ENCODE results near the gene SLC35A4. TPM values are rescaled to one million over a fixed set of nuclear protein-coding genes. Genes with fewer than 3 reads are reported as not detected.
A peak's percentile ranks its signal among the peaks of the same experiment; 100 is the strongest.
"Not testable (repeated sequence)": the region's sequence is repeated elsewhere in the genome, so short reads cannot be mapped to it uniquely, and the experiment has no call there.

The SLC35A4 gene
- total RNA-seq, 1 donor from 2014 or later = 7.3 TPM

DNA sequence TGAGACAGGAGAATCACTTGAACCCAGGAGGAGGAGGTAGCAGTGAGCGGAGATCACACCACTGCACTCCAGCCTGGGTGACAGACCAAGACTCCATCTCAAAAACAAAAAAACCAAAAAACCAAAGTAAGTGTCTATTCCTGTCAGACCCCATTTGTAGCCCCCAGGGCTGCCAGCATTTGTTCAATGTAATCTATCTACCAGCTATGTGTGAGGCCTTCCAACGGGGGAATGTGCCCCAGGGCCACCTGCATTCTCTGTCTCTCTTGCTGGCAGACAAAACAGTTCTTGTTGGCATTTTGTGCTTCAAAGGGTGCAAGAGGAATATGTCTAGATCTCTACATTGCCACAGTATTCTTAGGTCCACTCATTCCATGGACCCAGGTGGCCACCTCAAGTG lies 34.2 kb downstream of the SLC35A4 start:
- Histone ChIP-seq H3K9me3 (ENCODE audit: control insufficient read depth in 3 of 3, low read length in 3 of 3) (no peaks in the 10 kb centered on the region), H3K9ac (ENCODE audit: low read depth in 1 of 3, low read length in 3 of 3) (no peak overlapping the region)

GRCh38 chr5:140600096-140600495 lies 35.5 kb downstream of the SLC35A4 start:
- no peaks in the 10 kb centered on the region for H3K36me3 ChIP-seq (ENCODE audit: control insufficient read depth in 3 of 3, insufficient read depth in 3 of 3, low read length in 3 of 3)
- no peaks in the 10 kb centered on the region for H3K27me3 ChIP-seq (ENCODE audit: control insufficient read depth in 3 of 3, insufficient read depth in 3 of 3, low read length in 3 of 3)
- H3K27ac ChIP-seq (ENCODE audit: low read depth, low read length) = no peak overlapping the region
- H3K9ac ChIP-seq (ENCODE audit: low read depth in 1 of 3, low read length in 3 of 3) = no peak overlapping the region
- H3K4me3 ChIP-seq (ENCODE audit: low read length in 3 of 3) = no peak overlapping the region
- no peaks in the 10 kb centered on the region for H3K9me3 ChIP-seq (ENCODE audit: control insufficient read depth in 3 of 3, low read length in 3 of 3)
- H3K4me1 ChIP-seq (ENCODE audit: control insufficient read depth in 3 of 3, insufficient read depth in 3 of 3, low read length in 3 of 3) = peaks cover 0 to 13% (median 12%) of the 10 kb centered on the region in 3 donors

More for the DNA sequence above, 34.2 kb downstream of the SLC35A4 start:
- Histone ChIP-seq H3K4me1 (ENCODE audit: control insufficient read depth in 3 of 3, insufficient read depth in 3 of 3, low read length in 3 of 3) (peaks cover 0 to 16% (median 12%) of the 10 kb centered on the region in 3 donors), H3K27me3 (ENCODE audit: control insufficient read depth in 3 of 3, insufficient read depth in 3 of 3, low read length in 3 of 3) (no peaks in the 10 kb centered on the region), H3K27ac (ENCODE audit: low read depth, low read length) (no peak overlapping the region), H3K4me3 (ENCODE audit: low read length in 3 of 3) (no peak overlapping the region), H3K36me3 (ENCODE audit: control insufficient read depth in 3 of 3, insufficient read depth in 3 of 3, low read length in 3 of 3) (no peaks in the 10 kb centered on the region)

DNA sequence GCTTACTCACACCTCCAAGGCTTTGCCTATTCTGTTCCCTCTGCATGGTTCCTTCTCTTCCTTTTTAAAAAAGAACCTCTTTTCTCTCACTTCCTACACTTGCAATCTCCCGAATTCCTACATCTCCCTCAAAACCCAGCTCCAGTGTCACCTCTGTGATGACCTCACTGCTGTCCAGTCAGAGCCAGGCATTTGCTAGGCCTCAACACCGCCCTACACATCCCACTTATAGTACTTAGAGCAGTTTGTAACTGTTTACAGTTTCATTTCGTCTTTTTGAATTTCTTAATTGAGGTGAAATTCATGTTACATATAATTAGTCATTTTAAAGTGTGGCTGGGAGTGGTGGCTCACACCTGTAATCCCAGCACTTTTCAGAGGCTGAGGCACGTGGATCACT lies 37.5 kb downstream of the SLC35A4 start:
- H3K27ac ChIP-seq (ENCODE audit: low read depth, low read length) = peak overlapping the region; percentile 49
- H3K4me3 ChIP-seq (ENCODE audit: low read length in 3 of 3) = no peak overlapping the region
- no peaks in the 10 kb centered on the region for H3K9me3 ChIP-seq (ENCODE audit: control insufficient read depth in 3 of 3, low read length in 3 of 3)
- no peaks in the 10 kb centered on the region for H3K4me1 ChIP-seq (ENCODE audit: control insufficient read depth in 3 of 3, insufficient read depth in 3 of 3, low read length in 3 of 3)
- H3K27me3 ChIP-seq (ENCODE audit: control insufficient read depth in 3 of 3, insufficient read depth in 3 of 3, low read length in 3 of 3) = no peaks in the 10 kb centered on the region
- H3K36me3 ChIP-seq (ENCODE audit: control insufficient read depth in 3 of 3, insufficient read depth in 3 of 3, low read length in 3 of 3) = no peaks in the 10 kb centered on the region
- H3K9ac ChIP-seq (ENCODE audit: low read depth in 1 of 3, low read length in 3 of 3) = no peak overlapping the region

- not testable (repeated sequence) for H3K36me3 ChIP-seq (ENCODE audit: control insufficient read depth in 3 of 3, insufficient read depth in 3 of 3, low read length in 3 of 3); H3K4me1 ChIP-seq (ENCODE audit: control insufficient read depth in 3 of 3, insufficient read depth in 3 of 3, low read length in 3 of 3); H3K9ac ChIP-seq (ENCODE audit: low read depth in 1 of 3, low read length in 3 of 3); H3K9me3 ChIP-seq (ENCODE audit: control insufficient read depth in 3 of 3, low read length in 3 of 3); H3K27me3 ChIP-seq (ENCODE audit: control insufficient read depth in 3 of 3, insufficient read depth in 3 of 3, low read length in 3 of 3); H3K27ac ChIP-seq (ENCODE audit: low read depth, low read length); H3K4me3 ChIP-seq (ENCODE audit: low read length in 3 of 3)
Measured at GRCh38 chr5:140603446-140603698, 38.7 kb downstream of the SLC35A4 start.

DNA sequence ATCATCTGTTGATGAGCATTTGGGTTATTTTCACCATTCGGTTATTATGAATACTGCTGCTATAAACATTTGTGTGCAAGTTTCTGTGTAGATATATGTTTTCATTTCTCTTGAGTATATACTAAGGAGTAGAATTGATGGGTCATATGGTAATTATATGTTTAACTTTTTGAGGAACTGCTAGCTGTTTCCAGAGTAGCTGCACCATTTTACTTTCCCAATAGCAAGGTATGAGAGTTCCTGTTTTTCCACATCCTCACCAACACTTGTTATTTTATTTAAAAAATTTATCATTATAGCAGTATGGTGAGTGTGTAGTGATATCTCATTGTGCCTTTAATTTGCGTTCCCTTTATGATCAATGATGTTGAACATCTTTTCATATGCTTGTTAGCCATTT lies 39.1 kb downstream of the SLC35A4 start:
- Histone ChIP-seq H3K27ac (ENCODE audit: low read depth, low read length) (no peak overlapping the region), H3K36me3 (ENCODE audit: control insufficient read depth in 3 of 3, insufficient read depth in 3 of 3, low read length in 3 of 3) (no peaks in the 10 kb centered on the region), H3K9me3 (ENCODE audit: control insufficient read depth in 3 of 3, low read length in 3 of 3) (no peaks in the 10 kb centered on the region), H3K27me3 (ENCODE audit: control insufficient read depth in 3 of 3, insufficient read depth in 3 of 3, low read length in 3 of 3) (no peaks in the 10 kb centered on the region), H3K9ac (ENCODE audit: low read depth in 1 of 3, low read length in 3 of 3) (no peak overlapping the region), H3K4me1 (ENCODE audit: control insufficient read depth in 3 of 3, insufficient read depth in 3 of 3, low read length in 3 of 3) (no peaks in the 10 kb centered on the region), H3K4me3 (ENCODE audit: low read length in 3 of 3) (no peak overlapping the region)

DNA sequence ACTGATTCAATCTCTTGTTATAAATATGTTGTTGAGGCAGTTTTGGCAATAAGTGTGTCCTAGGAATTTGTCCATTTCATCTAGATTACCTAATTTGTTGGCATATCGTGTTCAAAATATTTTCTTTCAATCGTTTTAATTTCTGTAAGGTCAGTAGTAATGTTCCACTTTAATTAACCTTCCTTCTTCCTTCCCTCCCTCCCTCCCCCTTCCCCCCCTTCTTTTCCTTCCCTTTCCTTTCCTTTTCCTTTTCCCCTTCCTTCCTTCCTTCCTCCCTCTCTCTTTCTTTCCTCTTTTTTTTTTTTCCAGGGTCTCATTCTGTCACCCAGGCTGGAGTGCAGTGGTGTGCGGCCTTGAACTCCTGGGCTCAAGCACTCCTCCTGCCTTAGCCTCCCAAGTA lies 41.3 kb downstream of the SLC35A4 start:
- H3K9me3 ChIP-seq (ENCODE audit: control insufficient read depth in 3 of 3, low read length in 3 of 3) = no peaks in the 10 kb centered on the region
- no peak overlapping the region for H3K9ac ChIP-seq (ENCODE audit: low read depth in 1 of 3, low read length in 3 of 3)
- H3K4me3 ChIP-seq (ENCODE audit: low read length in 3 of 3) = no peak overlapping the region
- no peaks in the 10 kb centered on the region for H3K36me3 ChIP-seq (ENCODE audit: control insufficient read depth in 3 of 3, insufficient read depth in 3 of 3, low read length in 3 of 3)
- no peaks in the 10 kb centered on the region for H3K27me3 ChIP-seq (ENCODE audit: control insufficient read depth in 3 of 3, insufficient read depth in 3 of 3, low read length in 3 of 3)
- no peak overlapping the region for H3K27ac ChIP-seq (ENCODE audit: low read depth, low read length)
- no peaks in the 10 kb centered on the region for H3K4me1 ChIP-seq (ENCODE audit: control insufficient read depth in 3 of 3, insufficient read depth in 3 of 3, low read length in 3 of 3)

DNA sequence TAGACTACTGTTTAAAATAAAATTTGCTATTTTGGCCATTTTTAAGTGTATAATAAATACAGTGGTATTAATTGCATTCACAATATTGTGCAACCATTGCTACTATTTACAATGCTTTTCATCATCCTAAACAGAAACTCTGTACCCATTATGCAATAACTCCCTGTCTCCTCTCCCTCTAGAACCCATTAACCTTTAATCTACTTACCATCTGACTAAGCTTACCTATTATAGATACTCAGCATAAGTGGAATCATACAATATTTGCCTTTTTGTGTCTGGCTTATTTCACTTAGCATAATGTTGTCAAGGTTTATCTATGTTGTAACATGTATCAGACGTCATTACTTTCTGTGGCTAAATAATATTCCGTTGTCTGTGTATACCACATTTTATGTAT lies 42.4 kb downstream of the SLC35A4 start:
- Histone ChIP-seq H3K4me3 (ENCODE audit: low read length in 3 of 3) (no peak overlapping the region), H3K27ac (ENCODE audit: low read depth, low read length) (no peak overlapping the region), H3K9me3 (ENCODE audit: control insufficient read depth in 3 of 3, low read length in 3 of 3) (no peaks in the 10 kb centered on the region), H3K4me1 (ENCODE audit: control insufficient read depth in 3 of 3, insufficient read depth in 3 of 3, low read length in 3 of 3) (no peaks in the 10 kb centered on the region), H3K9ac (ENCODE audit: low read depth in 1 of 3, low read length in 3 of 3) (no peak overlapping the region), H3K36me3 (ENCODE audit: control insufficient read depth in 3 of 3, insufficient read depth in 3 of 3, low read length in 3 of 3) (no peaks in the 10 kb centered on the region), H3K27me3 (ENCODE audit: control insufficient read depth in 3 of 3, insufficient read depth in 3 of 3, low read length in 3 of 3) (no peaks in the 10 kb centered on the region)

GRCh38 chr5:140608722-140609121 lies 44.1 kb downstream of the SLC35A4 start:
- Histone ChIP-seq H3K9me3 (ENCODE audit: control insufficient read depth in 3 of 3, low read length in 3 of 3) (no peaks in the 10 kb centered on the region), H3K4me3 (ENCODE audit: low read length in 3 of 3) (no peak overlapping the region), H3K4me1 (ENCODE audit: control insufficient read depth in 3 of 3, insufficient read depth in 3 of 3, low read length in 3 of 3) (no peaks in the 10 kb centered on the region), H3K9ac (ENCODE audit: low read depth in 1 of 3, low read length in 3 of 3) (no peak overlapping the region), H3K27ac (ENCODE audit: low read depth, low read length) (peak overlapping the region; percentile 27), H3K36me3 (ENCODE audit: control insufficient read depth in 3 of 3, insufficient read depth in 3 of 3, low read length in 3 of 3) (no peaks in the 10 kb centered on the region), H3K27me3 (ENCODE audit: control insufficient read depth in 3 of 3, insufficient read depth in 3 of 3, low read length in 3 of 3) (no peaks in the 10 kb centered on the region)

GRCh38 chr5:140609126-140609525 lies 44.5 kb downstream of the SLC35A4 start:
- H3K9ac ChIP-seq (ENCODE audit: low read depth in 1 of 3, low read length in 3 of 3) = no peak overlapping the region
- no peak overlapping the region for H3K4me3 ChIP-seq (ENCODE audit: low read length in 3 of 3)
- peak overlapping the region; percentile 27 for H3K27ac ChIP-seq (ENCODE audit: low read depth, low read length)
- H3K36me3 ChIP-seq (ENCODE audit: control insufficient read depth in 3 of 3, insufficient read depth in 3 of 3, low read length in 3 of 3) = no peaks in the 10 kb centered on the region
- no peaks in the 10 kb centered on the region for H3K4me1 ChIP-seq (ENCODE audit: control insufficient read depth in 3 of 3, insufficient read depth in 3 of 3, low read length in 3 of 3)
- H3K27me3 ChIP-seq (ENCODE audit: control insufficient read depth in 3 of 3, insufficient read depth in 3 of 3, low read length in 3 of 3) = no peaks in the 10 kb centered on the region
- H3K9me3 ChIP-seq (ENCODE audit: control insufficient read depth in 3 of 3, low read length in 3 of 3) = no peaks in the 10 kb centered on the region

GRCh38 chr5:140611020-140611521 lies 46.4 kb downstream of the SLC35A4 start:
- Histone ChIP-seq H3K36me3 (ENCODE audit: control insufficient read depth in 3 of 3, insufficient read depth in 3 of 3, low read length in 3 of 3) (no peaks in the 10 kb centered on the region), H3K4me1 (ENCODE audit: control insufficient read depth in 3 of 3, insufficient read depth in 3 of 3, low read length in 3 of 3) (no peaks in the 10 kb centered on the region), H3K9me3 (ENCODE audit: control insufficient read depth in 3 of 3, low read length in 3 of 3) (no peaks in the 10 kb centered on the region), H3K27me3 (ENCODE audit: control insufficient read depth in 3 of 3, insufficient read depth in 3 of 3, low read length in 3 of 3) (no peaks in the 10 kb centered on the region), H3K4me3 (ENCODE audit: low read length in 3 of 3) (no peak overlapping the region), H3K9ac (ENCODE audit: low read depth in 1 of 3, low read length in 3 of 3) (no peak overlapping the region), H3K27ac (ENCODE audit: low read depth, low read length) (peak overlapping the region; percentile 62)
